NCI-H2107 treated with DMSO at 0.1 percent for 48 hours (cell line): Measurements from ENCODE around the gene RET.
"Not testable (repeated sequence)": the region's sequence is repeated elsewhere in the genome, so short reads cannot be mapped to it uniquely, and the experiment has no call there.

Experiments used
- DNase-seq: peaks from one replicate; lab custom pipeline; 2025; ENCODE audit not compliant: unreplicated experiment; lab: John Stamatoyannopoulos, UW

Gene RET

GRCh38 chr10:43131906-43132305 is 55.0 kb downstream of the RET start:
- DNase-seq, result no peak

- DNase-seq, result no peak
These were observed 56.3 kb downstream of the RET start for GRCh38 chr10:43132867-43133787.

GRCh38 chr10:43134126-43134905 is 57.4 kb downstream of the RET start:
- peak; percentile 4 for DNase-seq

- DNase-seq, result no peak
These were observed 58.2 kb downstream of the RET start for GRCh38 chr10:43135064-43135463.

GRCh38 chr10:43135656-43136055 is 58.8 kb downstream of the RET start:
- no peak for DNase-seq

GRCh38 chr10:43136432-43136831 is 59.6 kb downstream of the RET start:
- DNase-seq, result no peak

- no peak for DNase-seq
These were observed 60.3 kb downstream of the RET start for GRCh38 chr10:43136995-43137716.

GRCh38 chr10:43137717-43138020 is 60.8 kb downstream of the RET start:
- no peak for DNase-seq

- no peak for DNase-seq
These were observed 61.3 kb downstream of the RET start, which contains the start of gene CSGALNACT2 for GRCh38 chr10:43138021-43138756. CSGALNACT2 (plus strand) TSS chr10:43138445; CDS start chr10:43155150, 16,705 bp downstream.

- peak; percentile 26 for DNase-seq
These were observed 61.9 kb downstream of the RET start for GRCh38 chr10:43138757-43139241.

GRCh38 chr10:43141421-43141820 is 64.6 kb downstream of the RET start:
- no peak for DNase-seq

GRCh38 chr10:43145311-43145710 is 68.4 kb downstream of the RET start:
- DNase-seq, result no peak

GRCh38 chr10:43145936-43146335 is 69.1 kb downstream of the RET start:
- not testable (repeated sequence) for DNase-seq

- no peak for DNase-seq
These were observed 74.5 kb downstream of the RET start for GRCh38 chr10:43151371-43151770.

- DNase-seq, result no peak
These were observed 77.0 kb downstream of the RET start for GRCh38 chr10:43153901-43154300.

GRCh38 chr10:43155221-43155620 is 78.4 kb downstream of the RET start:
- DNase-seq, result no peak

- DNase-seq, result no peak
These were observed 78.9 kb downstream of the RET start for GRCh38 chr10:43155741-43156140.

- no peak for DNase-seq
These were observed 79.9 kb downstream of the RET start for GRCh38 chr10:43156590-43157341.

- no peak for DNase-seq
These were observed 81.8 kb downstream of the RET start for GRCh38 chr10:43158636-43159035.
